Measurements from ENCODE around the gene TFCP2.

DNA sequence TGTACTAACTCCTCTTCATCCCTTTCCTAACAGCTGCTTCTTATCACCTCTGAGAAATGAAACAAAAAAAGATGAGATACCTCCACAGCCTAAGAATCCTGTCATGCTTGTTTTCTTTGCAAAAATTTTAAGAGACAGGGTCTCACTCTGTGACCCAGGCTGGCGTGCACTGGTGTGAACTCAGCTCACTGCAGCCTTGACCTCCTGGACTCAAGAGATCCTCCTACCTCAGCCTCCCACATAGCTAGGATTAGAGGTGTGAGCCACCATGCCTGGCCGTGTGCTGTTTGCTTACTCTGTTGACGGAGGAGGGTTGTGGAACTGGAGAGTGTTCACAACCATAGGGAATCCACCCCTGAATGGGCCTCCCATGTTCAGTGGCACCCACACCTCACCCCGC, 105.7 kb downstream of the TFCP2 start:
- TF ChIP-seq POLR2AphosphoS5 (IDR thresholded peaks at IDR 0.05) (no peak), POLR2A (IDR thresholded peaks at IDR 0.05) (no peak)
- TF ChIP-seq, protein P1, sequence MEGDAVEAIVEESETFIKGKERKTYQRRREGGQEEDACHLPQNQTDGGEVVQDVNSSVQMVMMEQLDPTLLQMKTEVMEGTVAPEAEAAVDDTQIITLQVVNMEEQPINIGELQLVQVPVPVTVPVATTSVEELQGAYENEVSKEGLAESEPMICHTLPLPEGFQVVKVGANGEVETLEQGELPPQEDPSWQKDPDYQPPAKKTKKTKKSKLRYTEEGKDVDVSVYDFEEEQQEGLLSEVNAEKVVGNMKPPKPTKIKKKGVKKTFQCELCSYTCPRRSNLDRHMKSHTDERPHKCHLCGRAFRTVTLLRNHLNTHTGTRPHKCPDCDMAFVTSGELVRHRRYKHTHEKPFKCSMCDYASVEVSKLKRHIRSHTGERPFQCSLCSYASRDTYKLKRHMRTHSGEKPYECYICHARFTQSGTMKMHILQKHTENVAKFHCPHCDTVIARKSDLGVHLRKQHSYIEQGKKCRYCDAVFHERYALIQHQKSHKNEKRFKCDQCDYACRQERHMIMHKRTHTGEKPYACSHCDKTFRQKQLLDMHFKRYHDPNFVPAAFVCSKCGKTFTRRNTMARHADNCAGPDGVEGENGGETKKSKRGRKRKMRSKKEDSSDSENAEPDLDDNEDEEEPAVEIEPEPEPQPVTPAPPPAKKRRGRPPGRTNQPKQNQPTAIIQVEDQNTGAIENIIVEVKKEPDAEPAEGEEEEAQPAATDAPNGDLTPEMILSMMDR (IDR thresholded peaks at IDR 0.05 in 8 of 11, conservative IDR thresholded peaks at IDR 0.05 in 3 of 11) = no peak
